ENCODE data around the gene PLEK.

Gene PLEK

GRCh38 chr2:68365087-68365486 lies at the start of gene PLEK:
TSS of gene PLEK (plus strand) at chr2:68365282. CDS start at chr2:68365352, 70 bp downstream.
- peaks cover 3 to 11% of the 10 kb centered on the region in 2 donors for H3K4me1 ChIP-seq (ENCODE audit: control insufficient read depth in 1 of 2, insufficient read depth in 2 of 2, low read length in 2 of 2)
- peak within 1 kb of the TSS; percentile 50 to 54 for H3K4me3 ChIP-seq (ENCODE audit: low read depth in 1 of 2, low read length in 2 of 2)
- peak within 1 kb of the TSS; percentile 74 for H3K27ac ChIP-seq (ENCODE audit: low read length)
- H3K27me3 ChIP-seq (ENCODE audit: low read depth, low read length): no peaks in the 10 kb centered on the region
- no peaks in the 10 kb centered on the region for H3K9me3 ChIP-seq (ENCODE audit: control insufficient read depth in 1 of 2, low read length in 2 of 2)
- no peaks in the 10 kb centered on the region for H3K36me3 ChIP-seq (ENCODE audit: control insufficient read depth in 1 of 2, insufficient read depth in 2 of 2, low read length in 2 of 2)

GRCh38 chr2:68316111-68316510 lies 49.0 kb upstream of the PLEK start:
- no peaks in the 10 kb centered on the region for H3K27me3 ChIP-seq (ENCODE audit: low read depth, low read length)
- no peak overlapping the region for H3K4me3 ChIP-seq (ENCODE audit: low read depth in 1 of 2, low read length in 2 of 2)
- H3K4me1 ChIP-seq (ENCODE audit: control insufficient read depth in 1 of 2, insufficient read depth in 2 of 2, low read length in 2 of 2): peaks cover 0 to 5% of the 10 kb centered on the region in 2 donors
- no peaks in the 10 kb centered on the region for H3K9me3 ChIP-seq (ENCODE audit: control insufficient read depth in 1 of 2, low read length in 2 of 2)
- peaks cover 9 to 12% of the 10 kb centered on the region in 2 donors for H3K36me3 ChIP-seq (ENCODE audit: control insufficient read depth in 1 of 2, insufficient read depth in 2 of 2, low read length in 2 of 2)
- no peak overlapping the region for H3K27ac ChIP-seq (ENCODE audit: low read length)

- Histone ChIP-seq H3K4me1 (ENCODE audit: control insufficient read depth in 1 of 2, insufficient read depth in 2 of 2, low read length in 2 of 2) (peaks cover 0 to 5% of the 10 kb centered on the region in 2 donors), H3K36me3 (ENCODE audit: control insufficient read depth in 1 of 2, insufficient read depth in 2 of 2, low read length in 2 of 2) (peaks cover 9 to 10% of the 10 kb centered on the region in 2 donors), H3K27me3 (ENCODE audit: low read depth, low read length) (no peaks in the 10 kb centered on the region), H3K4me3 (ENCODE audit: low read depth in 1 of 2, low read length in 2 of 2) (peak overlapping the region; percentile 68 to 86), H3K9me3 (ENCODE audit: control insufficient read depth in 1 of 2, low read length in 2 of 2) (no peaks in the 10 kb centered on the region), H3K27ac (ENCODE audit: low read length) (peak overlapping the region; percentile 83)
Observed at GRCh38 chr2:68317971-68318913, 46.8 kb upstream of the PLEK start.

GRCh38 chr2:68318914-68319397 lies 46.1 kb upstream of the PLEK start:
- Histone ChIP-seq H3K9me3 (ENCODE audit: control insufficient read depth in 1 of 2, low read length in 2 of 2) (no peaks in the 10 kb centered on the region), H3K4me1 (ENCODE audit: control insufficient read depth in 1 of 2, insufficient read depth in 2 of 2, low read length in 2 of 2) (peaks cover 0 to 5% of the 10 kb centered on the region in 2 donors), H3K27me3 (ENCODE audit: low read depth, low read length) (no peaks in the 10 kb centered on the region), H3K4me3 (ENCODE audit: low read depth in 1 of 2, low read length in 2 of 2) (peak overlapping the region; percentile 68 to 86), H3K27ac (ENCODE audit: low read length) (peak overlapping the region; percentile 83), H3K36me3 (ENCODE audit: control insufficient read depth in 1 of 2, insufficient read depth in 2 of 2, low read length in 2 of 2) (peaks cover 3 to 9% of the 10 kb centered on the region in 2 donors)

GRCh38 chr2:68319398-68320117 lies 45.5 kb upstream of the PLEK start, which contains the start of gene CNRIP1:
TSS of gene CNRIP1 (minus strand) at chr2:68319949. CDS start at chr2:68319400, 549 bp downstream.
- no peaks in the 10 kb centered on the region for H3K9me3 ChIP-seq (ENCODE audit: control insufficient read depth in 1 of 2, low read length in 2 of 2)

GRCh38 chr2:68320118-68320641 lies 44.9 kb upstream of the PLEK start:
- no peaks in the 10 kb centered on the region for H3K27me3 ChIP-seq (ENCODE audit: low read depth, low read length)
- H3K4me3 ChIP-seq (ENCODE audit: low read depth in 1 of 2, low read length in 2 of 2): peak overlapping the region; percentile 68 to 86

More at GRCh38 chr2:68319398-68320117, 45.5 kb upstream of the PLEK start, which contains the start of gene CNRIP1:
- peak within 1 kb of the TSS; percentile 83 for H3K27ac ChIP-seq (ENCODE audit: low read length)
- H3K4me3 ChIP-seq (ENCODE audit: low read depth in 1 of 2, low read length in 2 of 2): peak within 1 kb of the TSS; percentile 68 to 86
- H3K36me3 ChIP-seq (ENCODE audit: control insufficient read depth in 1 of 2, insufficient read depth in 2 of 2, low read length in 2 of 2): peaks cover 0 to 9% of the 10 kb centered on the region in 2 donors
- H3K27me3 ChIP-seq (ENCODE audit: low read depth, low read length): no peaks in the 10 kb centered on the region
- H3K4me1 ChIP-seq (ENCODE audit: control insufficient read depth in 1 of 2, insufficient read depth in 2 of 2, low read length in 2 of 2): peaks cover 0 to 5% of the 10 kb centered on the region in 2 donors

GRCh38 chr2:68325056-68325455 lies 40.0 kb upstream of the PLEK start:
- no peaks in the 10 kb centered on the region for H3K9me3 ChIP-seq (ENCODE audit: control insufficient read depth in 1 of 2, low read length in 2 of 2)
- no peak overlapping the region for H3K4me3 ChIP-seq (ENCODE audit: low read depth in 1 of 2, low read length in 2 of 2)
- H3K27me3 ChIP-seq (ENCODE audit: low read depth, low read length): no peaks in the 10 kb centered on the region
- no peak overlapping the region for H3K27ac ChIP-seq (ENCODE audit: low read length)
- H3K4me1 ChIP-seq (ENCODE audit: control insufficient read depth in 1 of 2, insufficient read depth in 2 of 2, low read length in 2 of 2): no peaks in the 10 kb centered on the region
- H3K36me3 ChIP-seq (ENCODE audit: control insufficient read depth in 1 of 2, insufficient read depth in 2 of 2, low read length in 2 of 2): no peaks in the 10 kb centered on the region

More at GRCh38 chr2:68320118-68320641, 44.9 kb upstream of the PLEK start:
- peaks cover 0 to 9% of the 10 kb centered on the region in 2 donors for H3K36me3 ChIP-seq (ENCODE audit: control insufficient read depth in 1 of 2, insufficient read depth in 2 of 2, low read length in 2 of 2)
- peak overlapping the region; percentile 83 for H3K27ac ChIP-seq (ENCODE audit: low read length)
- no peaks in the 10 kb centered on the region for H3K9me3 ChIP-seq (ENCODE audit: control insufficient read depth in 1 of 2, low read length in 2 of 2)
- H3K4me1 ChIP-seq (ENCODE audit: control insufficient read depth in 1 of 2, insufficient read depth in 2 of 2, low read length in 2 of 2): peaks cover 0 to 5% of the 10 kb centered on the region in 2 donors

GRCh38 chr2:68328901-68329300 lies 36.2 kb upstream of the PLEK start:
- Histone ChIP-seq H3K27ac (ENCODE audit: low read length) (no peak overlapping the region), H3K9me3 (ENCODE audit: control insufficient read depth in 1 of 2, low read length in 2 of 2) (no peaks in the 10 kb centered on the region), H3K27me3 (ENCODE audit: low read depth, low read length) (no peaks in the 10 kb centered on the region), H3K4me1 (ENCODE audit: control insufficient read depth in 1 of 2, insufficient read depth in 2 of 2, low read length in 2 of 2) (no peaks in the 10 kb centered on the region), H3K36me3 (ENCODE audit: control insufficient read depth in 1 of 2, insufficient read depth in 2 of 2, low read length in 2 of 2) (no peaks in the 10 kb centered on the region), H3K4me3 (ENCODE audit: low read depth in 1 of 2, low read length in 2 of 2) (no peak overlapping the region)

GRCh38 chr2:68330691-68331090 lies 34.4 kb upstream of the PLEK start:
- Histone ChIP-seq H3K27ac (ENCODE audit: low read length) (no peak overlapping the region), H3K9me3 (ENCODE audit: control insufficient read depth in 1 of 2, low read length in 2 of 2) (no peaks in the 10 kb centered on the region), H3K4me3 (ENCODE audit: low read depth in 1 of 2, low read length in 2 of 2) (no peak overlapping the region), H3K4me1 (ENCODE audit: control insufficient read depth in 1 of 2, insufficient read depth in 2 of 2, low read length in 2 of 2) (no peaks in the 10 kb centered on the region), H3K36me3 (ENCODE audit: control insufficient read depth in 1 of 2, insufficient read depth in 2 of 2, low read length in 2 of 2) (no peaks in the 10 kb centered on the region), H3K27me3 (ENCODE audit: low read depth, low read length) (no peaks in the 10 kb centered on the region)

GRCh38 chr2:68333009-68333408 lies 32.1 kb upstream of the PLEK start:
- Histone ChIP-seq H3K36me3 (ENCODE audit: control insufficient read depth in 1 of 2, insufficient read depth in 2 of 2, low read length in 2 of 2) (no peaks in the 10 kb centered on the region), H3K27ac (ENCODE audit: low read length) (no peak overlapping the region), H3K4me1 (ENCODE audit: control insufficient read depth in 1 of 2, insufficient read depth in 2 of 2, low read length in 2 of 2) (no peaks in the 10 kb centered on the region), H3K27me3 (ENCODE audit: low read depth, low read length) (no peaks in the 10 kb centered on the region), H3K4me3 (ENCODE audit: low read depth in 1 of 2, low read length in 2 of 2) (no peak overlapping the region), H3K9me3 (ENCODE audit: control insufficient read depth in 1 of 2, low read length in 2 of 2) (no peaks in the 10 kb centered on the region)

- Histone ChIP-seq H3K9me3 (ENCODE audit: control insufficient read depth in 1 of 2, low read length in 2 of 2) (no peaks in the 10 kb centered on the region), H3K4me1 (ENCODE audit: control insufficient read depth in 1 of 2, insufficient read depth in 2 of 2, low read length in 2 of 2) (no peaks in the 10 kb centered on the region), H3K4me3 (ENCODE audit: low read depth in 1 of 2, low read length in 2 of 2) (no peak overlapping the region), H3K27ac (ENCODE audit: low read length) (no peak overlapping the region), H3K27me3 (ENCODE audit: low read depth, low read length) (no peaks in the 10 kb centered on the region), H3K36me3 (ENCODE audit: control insufficient read depth in 1 of 2, insufficient read depth in 2 of 2, low read length in 2 of 2) (no peaks in the 10 kb centered on the region)
Observed at GRCh38 chr2:68333931-68334330, 31.2 kb upstream of the PLEK start.

Data from muscle layer of duodenum (tissue), 2 donors.